Measurements from ENCODE around the gene EGFLAM.

The EGFLAM gene

DNA sequence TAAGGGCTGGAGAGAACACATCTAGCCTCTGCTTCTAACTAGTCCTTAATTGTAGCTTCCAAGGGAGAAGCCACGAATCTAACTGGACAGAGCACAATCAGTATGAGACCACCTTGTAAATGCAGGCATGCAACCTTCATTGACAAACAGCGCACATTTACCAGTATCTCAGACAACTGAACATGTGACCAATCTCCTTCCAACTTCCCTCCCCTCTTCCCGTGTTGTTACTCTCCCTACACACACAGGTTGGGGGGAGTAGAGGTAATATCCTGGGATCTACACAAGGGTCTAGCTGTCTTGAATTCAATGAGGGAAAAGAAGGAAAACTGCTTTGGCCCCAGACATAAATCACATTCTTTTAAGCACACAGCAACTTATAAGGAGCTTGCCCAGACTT lies 220.5 kb downstream of the EGFLAM start:
- Histone ChIP-seq H3F3A (ENCODE audit: insufficient read depth) (no peaks in the 10 kb centered on the region), H3K9me3 (ENCODE audit: insufficient read depth, low read length) (no peaks in the 10 kb centered on the region), H3K4me2 (ENCODE audit: low read depth, low read length, poor library complexity, severe bottlenecking) (no peak overlapping the region), H2AFZ (ENCODE audit: low read depth, low read length, severe bottlenecking) (no peak overlapping the region), H3K4me3 (ENCODE audit: insufficient read depth, low read length, poor library complexity, severe bottlenecking) (no peak overlapping the region), H3K9me2 (replicated peaks; ENCODE audit: insufficient read depth, low read length) (no peaks in the 10 kb centered on the region), H3K27me3 (ENCODE audit: low read length) (no peaks in the 10 kb centered on the region), H3K79me2 (ENCODE audit: insufficient read depth, low read length) (no peaks in the 10 kb centered on the region), H3K36me3 (ENCODE audit: low read length) (no peaks in the 10 kb centered on the region), H4K20me1 (ENCODE audit: low read depth, low read length) (no peaks in the 10 kb centered on the region), H3K9ac (ENCODE audit: low read length) (no peak overlapping the region), H3K27ac (ENCODE audit: low read depth, low read length) (no peak overlapping the region)
- no peak for TF ChIP-seq EZH2phosphoT487 (conservative IDR thresholded peaks at IDR 0.05; ENCODE audit: low read length)
- TF ChIP-seq, protein P1, sequence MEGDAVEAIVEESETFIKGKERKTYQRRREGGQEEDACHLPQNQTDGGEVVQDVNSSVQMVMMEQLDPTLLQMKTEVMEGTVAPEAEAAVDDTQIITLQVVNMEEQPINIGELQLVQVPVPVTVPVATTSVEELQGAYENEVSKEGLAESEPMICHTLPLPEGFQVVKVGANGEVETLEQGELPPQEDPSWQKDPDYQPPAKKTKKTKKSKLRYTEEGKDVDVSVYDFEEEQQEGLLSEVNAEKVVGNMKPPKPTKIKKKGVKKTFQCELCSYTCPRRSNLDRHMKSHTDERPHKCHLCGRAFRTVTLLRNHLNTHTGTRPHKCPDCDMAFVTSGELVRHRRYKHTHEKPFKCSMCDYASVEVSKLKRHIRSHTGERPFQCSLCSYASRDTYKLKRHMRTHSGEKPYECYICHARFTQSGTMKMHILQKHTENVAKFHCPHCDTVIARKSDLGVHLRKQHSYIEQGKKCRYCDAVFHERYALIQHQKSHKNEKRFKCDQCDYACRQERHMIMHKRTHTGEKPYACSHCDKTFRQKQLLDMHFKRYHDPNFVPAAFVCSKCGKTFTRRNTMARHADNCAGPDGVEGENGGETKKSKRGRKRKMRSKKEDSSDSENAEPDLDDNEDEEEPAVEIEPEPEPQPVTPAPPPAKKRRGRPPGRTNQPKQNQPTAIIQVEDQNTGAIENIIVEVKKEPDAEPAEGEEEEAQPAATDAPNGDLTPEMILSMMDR (IDR thresholded peaks at IDR 0.05; ENCODE audit: insufficient read depth, low read length, poor library complexity, severe bottlenecking): no peak

DNA sequence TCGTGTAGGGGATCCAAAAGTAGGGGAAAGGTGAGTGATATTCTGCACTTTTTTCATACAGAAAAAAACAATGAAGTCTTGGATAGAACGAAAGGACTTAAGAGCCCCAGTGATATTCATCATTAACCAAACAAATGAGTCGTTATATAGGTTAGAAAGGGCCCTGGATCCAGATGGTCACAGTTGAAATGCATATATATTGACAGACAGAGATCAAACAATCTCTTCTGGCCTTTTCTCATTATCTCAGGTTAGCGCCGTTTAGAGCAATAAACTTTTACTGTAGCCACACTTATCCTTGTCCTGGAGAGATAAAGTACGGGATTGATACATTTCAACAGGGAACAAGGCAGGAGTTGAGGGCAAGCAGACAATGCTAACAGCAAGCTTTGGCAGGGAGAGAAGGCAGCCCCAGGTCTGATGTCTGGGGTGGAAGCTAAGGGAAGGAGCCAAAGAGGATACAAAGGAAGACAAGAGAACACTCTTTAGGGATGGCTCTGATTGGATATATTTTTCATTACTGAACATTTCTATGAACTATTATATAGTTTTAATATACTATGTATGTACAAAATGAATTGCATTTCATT lies 221.1 kb downstream of the EGFLAM start:
- no peaks in the 10 kb centered on the region for H3K27me3 ChIP-seq (ENCODE audit: low read length)
- TF ChIP-seq, protein P1 (IDR thresholded peaks at IDR 0.05; ENCODE audit: insufficient read depth, low read length, poor library complexity, severe bottlenecking): no peak
- TF ChIP-seq EZH2phosphoT487 (conservative IDR thresholded peaks at IDR 0.05; ENCODE audit: low read length): no peak
- no peaks in the 10 kb centered on the region for H3K9me3 ChIP-seq (ENCODE audit: insufficient read depth, low read length)
- H3K9me2 ChIP-seq (replicated peaks; ENCODE audit: insufficient read depth, low read length): no peaks in the 10 kb centered on the region
- no peaks in the 10 kb centered on the region for H3K79me2 ChIP-seq (ENCODE audit: insufficient read depth, low read length)
- no peak overlapping the region for H3K4me2 ChIP-seq (ENCODE audit: low read depth, low read length, poor library complexity, severe bottlenecking)
- H3K27ac ChIP-seq (ENCODE audit: low read depth, low read length): no peak overlapping the region
- H3K4me3 ChIP-seq (ENCODE audit: insufficient read depth, low read length, poor library complexity, severe bottlenecking): no peak overlapping the region
- no peaks in the 10 kb centered on the region for H3F3A ChIP-seq (ENCODE audit: insufficient read depth)
- H3K36me3 ChIP-seq (ENCODE audit: low read length): no peaks in the 10 kb centered on the region
- no peak overlapping the region for H2AFZ ChIP-seq (ENCODE audit: low read depth, low read length, severe bottlenecking)
- no peak overlapping the region for H3K9ac ChIP-seq (ENCODE audit: low read length)
- H4K20me1 ChIP-seq (ENCODE audit: low read depth, low read length): no peaks in the 10 kb centered on the region

DNA sequence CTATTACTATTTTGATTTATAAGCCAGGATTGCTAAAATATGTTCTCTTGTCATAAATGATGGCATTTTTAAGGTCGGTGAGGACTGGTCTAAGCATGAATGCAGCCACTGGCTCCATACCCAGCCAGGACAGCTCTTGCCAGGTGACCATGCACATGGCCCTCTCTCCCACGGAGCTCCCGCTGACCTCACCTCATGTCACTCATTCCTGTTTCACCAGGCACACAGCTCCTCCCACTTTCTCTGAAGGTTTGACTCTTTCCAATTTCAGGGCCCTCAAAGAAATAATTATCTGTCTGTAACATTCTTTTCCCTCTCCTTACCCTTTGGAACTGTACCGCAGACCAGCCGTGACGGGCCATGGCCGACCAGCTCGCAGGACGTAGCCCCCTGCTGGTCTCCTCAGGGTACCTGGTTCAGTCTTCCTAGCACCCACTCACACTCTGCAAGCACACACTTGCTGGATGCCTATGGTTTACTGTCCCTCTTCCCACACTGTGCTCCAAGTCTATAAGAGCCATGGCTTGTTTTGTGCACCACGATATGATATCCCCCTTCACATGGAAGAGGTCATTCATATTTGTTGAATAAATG lies 225.5 kb downstream of the EGFLAM start:
- no peaks in the 10 kb centered on the region for H3F3A ChIP-seq (ENCODE audit: insufficient read depth)
- no peaks in the 10 kb centered on the region for H3K9me3 ChIP-seq (ENCODE audit: insufficient read depth, low read length)
- H3K4me3 ChIP-seq (ENCODE audit: insufficient read depth, low read length, poor library complexity, severe bottlenecking): no peak overlapping the region
- no peaks in the 10 kb centered on the region for H3K9me2 ChIP-seq (replicated peaks; ENCODE audit: insufficient read depth, low read length)
- no peak for TF ChIP-seq EZH2phosphoT487 (conservative IDR thresholded peaks at IDR 0.05; ENCODE audit: low read length)
- TF ChIP-seq, protein P1 (IDR thresholded peaks at IDR 0.05; ENCODE audit: insufficient read depth, low read length, poor library complexity, severe bottlenecking): no peak
- H3K27ac ChIP-seq (ENCODE audit: low read depth, low read length): no peak overlapping the region
- H3K79me2 ChIP-seq (ENCODE audit: insufficient read depth, low read length): no peaks in the 10 kb centered on the region
- no peak overlapping the region for H3K9ac ChIP-seq (ENCODE audit: low read length)
- H4K20me1 ChIP-seq (ENCODE audit: low read depth, low read length): no peaks in the 10 kb centered on the region
- H3K27me3 ChIP-seq (ENCODE audit: low read length): no peaks in the 10 kb centered on the region
- H3K4me2 ChIP-seq (ENCODE audit: low read depth, low read length, poor library complexity, severe bottlenecking): no peak overlapping the region
- H3K36me3 ChIP-seq (ENCODE audit: low read length): no peaks in the 10 kb centered on the region
- no peak overlapping the region for H2AFZ ChIP-seq (ENCODE audit: low read depth, low read length, severe bottlenecking)
